Skeletal muscle cell (primary cell): ENCODE data around the gene SPATA2L.
"Not testable (repeated sequence)": the region's sequence is repeated elsewhere in the genome, so short reads cannot be mapped to it uniquely, and the experiment has no call there.

Source experiments
- DNase-seq: peaks from one replicate; pipeline ENCODE4 v3.0.0-alpha.2; 2010; ENCODE audit warnings: low read depth
- H3K4me3 ChIP-seq: 2 replicates; pipeline ENCODE4 v1.5.1; 2011; ENCODE audit warnings: low read depth, mild to moderate bottlenecking, control low read depth, low read length, moderate library complexity

The SPATA2L gene

GRCh38 chr16:89693931-89694783 is 7.3 kb downstream of the SPATA2L start:
- H3K4me3 ChIP-seq: no peak overlapping the region

GRCh38 chr16:89693289-89693731 is 8.2 kb downstream of the SPATA2L start:
- H3K4me3 ChIP-seq: no peak overlapping the region
- no peak for DNase-seq

More at GRCh38 chr16:89693931-89694783, 7.3 kb downstream of the SPATA2L start:
- DNase-seq: no peak

DNA sequence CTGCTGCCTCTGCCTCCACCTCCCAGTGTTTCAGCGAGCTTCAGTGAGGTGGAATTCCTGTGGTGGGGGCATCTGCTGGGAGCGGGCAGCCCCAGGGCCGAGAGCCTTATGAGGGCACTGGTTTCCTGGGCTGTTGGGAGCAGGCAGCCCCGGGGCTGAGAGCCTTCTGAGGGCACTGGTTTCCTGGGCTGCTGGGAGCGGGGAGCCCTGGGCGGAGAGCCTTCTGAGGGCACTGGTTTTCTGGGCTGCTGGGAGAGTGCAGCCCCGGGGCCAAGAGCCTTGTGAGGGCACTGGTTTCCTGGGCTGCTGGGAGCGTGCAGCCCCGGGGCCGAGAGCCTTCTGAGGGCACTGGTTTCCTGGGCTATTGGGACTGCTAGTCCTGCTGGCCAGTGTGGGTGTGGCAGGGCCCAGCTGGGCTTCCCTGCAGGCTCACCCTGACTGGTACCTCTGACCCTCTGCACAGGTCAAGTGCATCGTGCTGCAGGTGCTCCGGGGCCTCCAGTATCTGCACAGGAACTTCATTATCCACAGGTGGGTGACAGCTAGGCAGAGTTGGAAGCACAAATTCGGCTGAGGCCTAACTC is 9.4 kb downstream of the SPATA2L start:
- H3K4me3 ChIP-seq: no peak overlapping the region
- DNase-seq: no peak

DNA sequence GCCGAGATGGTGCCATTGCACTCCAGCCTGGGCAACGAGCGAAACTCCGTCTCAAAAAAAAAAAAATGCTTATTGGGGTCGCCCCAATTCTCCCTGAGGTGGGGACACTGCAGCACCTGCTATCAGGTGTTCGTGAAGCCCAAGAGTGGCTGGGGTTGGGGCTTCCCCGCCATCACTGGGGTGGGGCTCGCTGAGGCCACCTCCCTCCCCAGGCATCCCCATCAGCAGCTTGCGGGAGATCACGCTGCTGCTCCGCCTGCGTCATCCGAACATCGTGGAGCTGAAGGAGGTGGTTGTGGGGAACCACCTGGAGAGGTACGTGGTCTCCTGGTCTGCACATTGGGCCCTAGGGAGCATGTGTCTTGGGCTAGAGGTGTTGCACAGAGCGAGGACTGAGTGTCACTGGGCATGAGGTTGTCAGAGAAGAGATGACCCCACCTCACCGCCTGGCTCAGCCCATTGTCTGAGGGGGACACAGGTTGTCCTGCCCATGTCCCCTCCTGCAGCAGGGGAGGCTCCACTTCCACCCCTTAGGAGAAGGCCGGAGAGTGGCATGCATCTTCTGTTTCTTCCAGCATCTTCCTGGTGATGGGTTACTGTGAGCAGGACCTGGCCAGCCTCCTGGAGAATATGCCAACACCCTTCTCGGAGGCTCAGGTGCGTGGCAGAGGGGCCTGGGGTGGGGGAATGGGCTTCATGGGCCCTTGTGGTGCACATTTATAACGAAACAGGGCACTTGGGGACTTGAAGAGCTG is 10.1 kb downstream of the SPATA2L start:
- H3K4me3 ChIP-seq: no peak overlapping the region
- no peak for DNase-seq

GRCh38 chr16:89690392-89690901 is 11.1 kb downstream of the SPATA2L start:
- H3K4me3 ChIP-seq: no peak overlapping the region
- no peak for DNase-seq

DNA sequence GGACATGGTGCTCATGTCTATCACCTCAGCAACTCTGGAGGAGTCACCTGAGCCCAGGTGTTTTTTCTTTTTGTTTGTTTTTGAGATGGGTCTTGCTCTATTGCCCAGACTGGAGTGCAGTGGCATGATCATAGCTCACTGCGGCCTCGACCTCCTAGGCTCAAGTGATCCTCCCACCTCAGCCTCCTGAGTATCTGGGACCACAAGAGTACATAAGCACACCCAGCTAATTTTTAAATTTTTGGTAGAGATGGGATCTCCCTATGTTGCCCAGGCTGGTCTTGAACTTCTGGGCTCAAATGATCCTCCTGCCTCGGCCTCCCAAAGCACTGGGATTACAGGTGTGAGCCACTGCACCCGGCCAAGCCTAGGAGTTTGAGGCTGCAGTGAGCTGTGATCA is 11.9 kb downstream of the SPATA2L start:
- not testable (repeated sequence) for H3K4me3 ChIP-seq, DNase-seq

DNA sequence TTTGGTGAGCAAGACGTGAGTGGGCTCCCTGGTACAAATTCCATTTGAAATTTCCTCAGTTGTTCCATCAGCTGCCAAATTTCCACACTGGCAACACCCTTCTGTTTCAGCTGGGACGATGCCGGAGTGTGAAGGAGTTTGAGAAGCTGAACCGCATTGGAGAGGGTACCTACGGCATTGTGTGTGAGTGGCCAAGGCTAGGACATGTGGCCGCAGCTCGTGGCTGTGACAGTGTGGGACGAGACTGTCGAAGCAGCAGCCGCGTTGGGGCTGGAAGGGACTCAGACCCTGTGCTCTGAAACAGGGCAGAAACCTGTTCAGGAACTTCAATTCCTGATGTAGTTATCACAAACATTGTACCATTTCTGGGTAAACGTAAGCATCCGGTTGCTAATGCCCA is 12.4 kb downstream of the SPATA2L start:
- H3K4me3 ChIP-seq: no peak overlapping the region
- no peak for DNase-seq

DNA sequence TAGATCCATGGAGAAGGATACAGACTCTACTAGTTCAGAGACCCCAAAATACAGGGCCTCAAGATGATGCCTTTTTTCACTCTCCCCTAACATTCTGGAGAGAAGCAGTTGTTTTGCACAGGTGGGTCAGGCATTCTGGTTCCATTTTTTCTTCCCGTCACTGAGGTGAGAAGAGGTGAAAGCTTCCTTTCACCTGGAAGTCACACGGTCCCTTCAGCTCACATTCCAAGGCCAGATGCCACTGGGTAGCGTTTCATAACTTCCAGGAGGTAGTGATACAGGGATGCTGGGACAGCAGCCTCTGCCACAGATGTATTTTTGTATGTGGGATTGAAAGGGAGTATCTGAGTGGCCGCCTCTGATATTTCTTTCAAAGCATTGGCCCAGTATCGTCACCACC is 13.1 kb downstream of the SPATA2L start:
- no peak overlapping the region for H3K4me3 ChIP-seq
- DNase-seq: no peak

DNA sequence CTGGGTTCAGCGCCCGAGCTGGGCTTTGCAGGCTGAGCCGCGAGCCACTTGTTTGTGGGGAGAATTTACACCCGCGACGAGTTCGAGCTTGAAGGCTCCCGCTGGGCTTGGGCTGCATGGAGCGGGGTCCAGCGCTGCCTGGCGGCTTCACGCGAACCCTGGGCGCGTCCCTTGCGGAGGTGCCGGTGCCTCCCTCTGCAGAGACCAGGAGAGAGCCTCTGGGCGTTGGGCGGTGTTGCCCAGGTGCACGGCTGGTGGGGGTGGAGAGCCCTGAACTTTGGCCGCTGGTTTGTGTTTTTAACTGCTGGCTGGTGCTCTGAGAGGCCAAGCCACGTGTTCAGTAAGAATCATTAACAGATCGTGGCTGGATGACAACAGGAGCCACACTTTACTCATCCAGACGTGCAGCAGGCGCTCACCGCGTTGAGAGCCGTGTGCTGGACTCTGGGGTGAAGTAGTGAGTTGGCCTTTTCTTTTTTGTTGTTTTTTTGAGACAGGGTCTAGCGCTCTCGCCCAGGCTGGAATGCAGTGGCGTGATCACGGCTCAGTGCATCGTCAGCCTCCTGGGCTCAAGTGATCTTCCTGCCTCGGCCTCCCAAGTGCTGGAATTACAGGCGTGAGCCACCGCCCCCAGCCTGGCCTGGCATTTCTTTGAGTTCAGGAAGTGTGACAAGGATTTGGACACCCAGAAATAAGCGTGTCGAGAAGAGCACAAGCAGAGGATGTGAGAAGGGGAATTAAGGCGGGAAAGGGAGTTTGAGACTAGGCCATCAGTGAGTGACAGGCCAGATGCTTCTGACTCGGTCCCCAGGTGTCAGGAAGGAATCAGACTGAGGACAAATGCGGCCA is 14.2 kb downstream of the SPATA2L start:
- no peak for DNase-seq
- peak overlapping the region; percentile 82 for H3K4me3 ChIP-seq

DNA sequence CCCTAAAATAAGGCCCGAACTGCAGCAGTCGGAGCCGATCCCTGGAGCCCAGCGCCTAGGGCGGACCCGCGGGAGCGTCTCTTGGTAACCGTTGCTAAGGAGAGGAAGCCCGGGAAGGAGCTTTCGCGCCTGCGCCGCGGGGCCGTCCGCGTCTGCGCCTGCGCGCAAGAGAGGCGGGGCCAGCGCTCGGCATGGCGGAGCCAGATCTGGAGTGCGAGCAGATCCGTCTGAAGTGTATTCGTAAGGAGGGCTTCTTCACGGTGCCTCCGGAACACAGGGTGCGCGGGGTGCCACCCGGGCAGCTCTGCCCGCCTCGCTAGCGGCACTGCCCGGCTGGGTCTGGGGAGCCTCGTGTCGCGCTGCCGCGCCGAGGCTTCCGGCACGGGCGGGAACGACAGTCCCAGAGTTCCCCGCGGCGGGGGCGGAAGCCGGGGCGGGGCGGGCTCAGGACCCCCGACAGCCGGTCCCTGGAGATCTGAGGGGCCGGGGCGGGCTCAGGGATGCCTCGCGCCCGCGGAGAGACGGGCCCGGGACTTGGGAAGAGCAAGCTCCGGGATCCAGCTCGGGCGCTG is 14.9 kb downstream of the SPATA2L start, which contains the start of gene CDK10:
Gene CDK10, plus strand, starts transcription at position 170 of the 572 bp plus-strand sequence. Its CDS starts 22 bp downstream, at position 192.
- H3K4me3 ChIP-seq: peak within 1 kb of the TSS; percentile 82
- DNase-seq: no peak

- no peak for DNase-seq
- H3K4me3 ChIP-seq: no peak overlapping the region
These were observed 15.6 kb downstream of the SPATA2L start for GRCh38 chr16:89685916-89686315.

DNA sequence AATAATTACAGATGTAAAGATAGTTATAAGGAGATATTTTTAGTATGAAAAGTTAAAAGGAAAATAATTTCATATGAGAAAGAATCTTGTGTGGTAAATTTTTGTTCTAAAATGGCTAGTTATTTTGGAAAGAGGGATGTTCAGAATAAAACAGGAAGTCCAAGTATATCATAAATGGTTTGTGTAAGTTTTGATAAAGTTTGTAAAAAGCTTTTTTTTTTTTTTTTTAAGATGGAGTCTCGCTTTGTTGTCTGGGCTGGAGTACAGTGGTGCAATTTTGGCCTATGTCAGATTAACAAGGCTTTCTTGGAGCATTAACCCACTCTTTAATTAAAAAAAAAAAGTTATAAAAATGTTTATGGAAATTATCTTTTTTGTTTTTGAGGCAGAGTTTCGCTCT is 23.2 kb downstream of the SPATA2L start:
- no peak overlapping the region for H3K4me3 ChIP-seq
- no peak for DNase-seq

DNA sequence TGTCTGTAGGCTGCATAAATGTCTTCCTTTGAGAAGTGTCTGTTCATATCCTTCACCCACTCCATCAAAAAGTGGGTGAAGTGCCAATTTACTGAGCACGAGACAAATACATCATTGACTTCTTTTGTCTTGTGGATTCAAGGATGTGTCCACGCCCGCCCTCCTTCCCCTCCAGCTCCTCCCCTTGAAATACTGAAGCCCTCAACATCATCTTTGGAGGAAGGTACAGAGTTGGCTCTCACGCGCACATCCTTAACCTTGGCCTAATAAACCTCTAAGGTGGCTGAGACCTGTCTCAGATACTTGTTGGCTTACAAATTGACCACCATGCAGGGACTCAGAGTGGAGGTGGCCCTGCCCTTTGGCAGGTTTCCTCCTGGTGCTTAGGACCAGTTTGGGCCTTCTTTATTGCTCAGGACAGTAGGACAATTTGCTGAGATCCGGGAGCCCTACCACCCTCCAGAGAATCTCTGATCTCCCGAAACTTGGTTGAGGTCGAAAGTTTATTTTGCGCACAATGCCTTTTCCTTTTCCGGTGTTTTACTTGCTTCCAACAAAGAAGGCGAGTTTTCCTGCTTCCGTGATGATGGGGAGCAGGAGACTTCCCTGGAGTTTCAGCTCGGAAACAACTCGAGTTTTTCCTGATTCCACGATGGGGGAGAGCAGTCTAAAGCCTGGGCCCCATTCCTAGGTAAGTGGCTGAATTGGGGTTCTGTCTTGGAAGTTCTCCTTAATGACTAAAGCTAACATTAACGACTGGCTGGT is 29.1 kb downstream of the SPATA2L start:
- no peak overlapping the region for H3K4me3 ChIP-seq
- no peak for DNase-seq

DNA sequence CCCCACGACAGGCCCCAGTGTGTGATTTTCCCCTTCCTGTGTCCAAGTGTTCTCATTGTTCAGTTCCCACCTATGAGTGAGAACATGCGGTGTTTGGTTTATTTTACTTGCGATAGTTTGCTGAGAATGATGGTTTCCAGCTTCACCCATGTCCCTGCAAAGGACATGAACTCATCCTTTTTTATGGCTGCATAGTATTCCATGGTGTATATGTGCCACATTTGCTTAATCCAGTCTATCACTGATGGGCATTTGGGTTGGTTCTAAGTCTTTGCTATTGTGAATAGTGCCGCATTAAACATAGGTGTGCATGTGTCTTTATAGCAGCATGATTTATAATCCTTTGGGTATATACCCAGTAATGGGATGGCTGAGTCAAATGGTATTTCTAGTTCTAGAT is 29.9 kb downstream of the SPATA2L start:
- not testable (repeated sequence) for DNase-seq, H3K4me3 ChIP-seq

DNA sequence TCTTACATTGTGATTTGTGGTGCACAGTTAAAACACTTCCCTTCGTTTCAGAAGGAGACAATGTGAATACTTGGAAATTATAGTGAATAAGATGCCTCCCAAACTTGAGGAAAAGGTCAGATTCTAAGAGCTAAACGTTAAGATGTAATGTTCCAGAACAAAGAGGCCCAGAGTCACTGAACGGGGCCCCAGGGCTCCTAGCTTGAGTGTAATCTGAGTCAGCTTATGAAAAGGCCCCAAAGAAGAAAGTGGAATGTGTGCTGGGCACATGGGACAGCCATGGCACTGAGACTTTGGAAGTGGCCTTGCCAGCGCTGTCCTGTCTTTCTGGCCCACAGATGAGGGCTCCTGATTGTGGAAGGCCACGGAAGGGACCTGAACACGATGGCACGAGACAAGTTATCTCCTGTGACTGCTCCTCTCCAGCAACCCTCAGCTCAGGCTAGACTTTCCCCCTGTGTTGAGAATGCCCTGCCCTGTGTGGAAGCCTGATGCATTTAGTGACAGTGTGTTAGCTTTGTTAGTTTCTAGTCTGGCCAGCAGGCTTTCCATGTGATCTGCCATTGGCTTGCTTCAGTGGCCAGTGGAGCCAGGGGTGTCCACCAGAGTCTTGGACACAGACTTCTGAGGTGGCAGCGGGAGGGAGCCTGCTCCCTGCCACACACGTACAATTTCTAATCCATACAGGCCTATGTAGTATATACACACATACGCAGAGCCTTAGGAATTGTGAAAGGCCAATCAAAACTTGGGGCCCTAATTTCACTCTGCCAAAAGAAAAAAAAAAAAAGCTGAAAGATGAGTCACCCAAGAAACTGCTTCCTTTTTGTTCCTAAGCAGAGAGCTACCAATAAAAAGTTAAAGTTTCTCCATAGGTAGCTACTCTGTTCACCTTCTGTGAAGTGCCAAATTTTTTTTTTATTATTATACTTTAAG is 30.7 kb downstream of the SPATA2L start:
- no peak for DNase-seq
- no peak overlapping the region for H3K4me3 ChIP-seq

- DNase-seq: no peak
- no peak overlapping the region for H3K4me3 ChIP-seq
These were observed 31.8 kb downstream of the SPATA2L start for GRCh38 chr16:89669755-89670154.

- DNase-seq: no peak
These were observed 32.7 kb downstream of the SPATA2L start for GRCh38 chr16:89668790-89669158.

More at GRCh38 chr16:89668790-89669158, 32.7 kb downstream of the SPATA2L start:
- no peak overlapping the region for H3K4me3 ChIP-seq
